Activated T-helper 1 cell treated with anti-CD3 and anti-CD28 coated beads, Interleukin-2, amount 50 U/mL, for 16 hours (primary cell): ENCODE results near the gene RRM2.
"Not testable (repeated sequence)": the region's sequence is repeated elsewhere in the genome, so short reads cannot be mapped to it uniquely, and the experiment has no call there.

Experiments used
- DNase-seq, 2 donors: peaks; one replicate each; pipeline ENCODE4 v3.0.0-alpha.2; 2020; ENCODE audit warnings: low read depth in 1 of 2, low spot score in 1 of 2

RRM2 gene

DNA sequence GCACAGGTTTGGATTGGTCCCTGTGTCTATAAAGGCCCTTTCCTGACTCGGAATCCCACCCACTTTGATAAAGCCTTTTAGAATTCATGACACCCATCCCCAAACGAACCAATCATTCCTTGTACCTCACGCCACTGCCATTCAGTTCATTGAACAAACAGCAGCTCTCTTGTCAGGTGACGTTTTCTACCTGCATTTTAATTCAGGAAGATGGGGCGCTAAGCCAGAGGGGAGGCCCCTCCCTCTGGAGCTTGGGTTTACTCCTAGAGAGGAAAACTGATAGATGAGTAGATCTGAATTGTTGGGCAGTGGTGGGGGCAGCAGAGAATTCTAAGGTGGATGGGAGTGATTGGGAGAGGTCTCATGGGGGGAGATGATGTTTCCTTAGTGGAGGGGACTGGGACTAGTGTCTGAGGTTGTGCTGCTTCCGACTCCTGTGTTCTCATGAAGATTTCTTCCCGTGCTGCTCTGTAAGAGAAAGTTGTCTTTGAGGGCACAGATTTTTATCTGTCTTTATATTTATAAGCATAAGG is 9.6 kb downstream of the RRM2 start:
- no peak for DNase-seq

- DNase-seq = no peak
Measured at GRCh38 chr2:10132596-10132995, 10.1 kb downstream of the RRM2 start.

DNA sequence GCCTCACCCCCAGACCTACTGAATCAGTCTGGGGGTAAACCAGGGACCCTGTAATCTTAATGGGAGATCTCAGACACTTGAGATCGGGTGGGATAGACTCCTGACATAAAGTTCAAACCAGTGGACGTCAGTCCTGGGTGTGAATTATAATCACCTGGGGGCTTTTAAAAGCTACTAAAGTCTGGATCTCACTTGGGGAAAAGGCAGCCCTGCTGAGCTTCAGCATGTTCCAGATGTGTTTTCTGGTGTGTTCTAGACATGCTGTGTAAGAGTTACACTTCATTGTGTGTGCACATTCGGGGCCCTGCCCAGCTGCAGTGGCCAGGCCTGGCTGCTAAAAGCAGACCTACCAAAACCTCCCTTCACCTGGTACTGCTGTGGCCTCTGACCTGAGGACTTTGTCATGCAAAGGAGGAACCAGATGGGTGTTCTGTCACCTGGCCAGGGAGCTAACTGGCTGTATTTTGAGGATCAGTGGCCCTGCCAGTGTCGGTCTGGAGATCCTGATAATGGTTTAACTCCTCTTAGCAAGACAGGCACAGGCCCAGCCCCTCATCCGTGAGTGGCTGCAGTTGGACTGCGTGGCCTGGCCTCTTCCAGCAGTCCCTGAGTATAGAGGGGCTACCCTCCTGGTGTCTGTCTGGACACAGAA is 10.6 kb downstream of the RRM2 start:
- no peak for DNase-seq

DNA sequence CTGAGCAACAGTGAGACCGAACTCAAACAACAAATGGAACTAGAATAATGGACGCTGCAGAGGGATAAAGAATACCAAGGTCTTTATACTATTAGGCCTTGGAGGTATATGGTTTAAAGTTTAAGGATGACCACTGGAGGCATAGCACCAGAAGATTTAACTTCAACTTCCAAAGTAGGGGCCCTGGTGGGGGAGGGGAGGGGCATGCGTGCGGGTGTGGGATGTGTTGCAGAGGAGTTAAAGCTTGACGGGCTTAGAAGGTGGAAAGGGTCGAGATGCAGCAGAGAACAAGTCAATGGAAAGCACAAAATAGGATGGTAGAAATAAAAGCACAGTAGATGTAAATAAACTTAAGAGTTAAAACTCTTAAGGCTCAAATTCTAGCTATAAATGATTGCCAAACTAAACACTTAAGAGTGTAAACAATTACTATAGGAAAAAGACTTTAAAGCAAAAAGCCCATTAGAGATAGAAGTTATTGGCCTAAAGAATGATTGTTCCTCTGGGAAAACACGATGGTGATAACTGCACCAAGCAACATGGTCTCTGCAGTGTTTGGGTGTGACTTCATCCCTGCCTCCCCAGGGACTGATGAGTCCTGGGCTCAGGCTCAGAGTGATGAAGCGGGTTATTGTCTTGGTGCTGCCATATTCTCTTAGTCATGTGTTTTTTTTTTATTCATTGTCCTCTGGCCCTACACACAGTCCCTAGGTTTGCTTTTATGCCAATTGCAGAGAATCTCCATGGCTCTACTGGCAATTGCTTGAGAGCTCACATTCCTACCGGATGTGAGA is 13.0 kb downstream of the RRM2 start:
- no peak for DNase-seq

GRCh38 chr2:10136101-10136934 is 13.8 kb downstream of the RRM2 start:
- DNase-seq = no peak

GRCh38 chr2:10137053-10137843 is 14.7 kb downstream of the RRM2 start:
- no peak for DNase-seq

DNA sequence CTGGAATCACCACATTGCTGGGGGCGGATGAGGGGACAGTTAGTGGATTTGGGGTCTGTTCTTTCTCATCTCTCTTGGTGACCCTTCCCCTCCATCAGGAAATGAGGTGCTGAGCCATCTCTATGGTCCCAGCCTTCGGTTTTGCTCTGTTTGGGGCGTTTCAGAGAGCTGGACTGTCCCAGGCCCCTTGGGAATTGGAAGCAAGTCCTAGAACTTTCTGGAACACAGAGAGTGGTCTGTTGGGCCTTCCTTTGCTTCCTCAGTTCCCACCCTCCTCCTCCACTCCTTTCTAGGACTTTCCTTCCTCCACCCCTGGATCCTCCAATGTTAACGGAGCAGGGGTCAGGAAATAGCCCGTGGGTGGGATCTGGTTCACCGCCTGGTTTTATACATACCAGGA is 17.0 kb downstream of the RRM2 start:
- no peak for DNase-seq

DNA sequence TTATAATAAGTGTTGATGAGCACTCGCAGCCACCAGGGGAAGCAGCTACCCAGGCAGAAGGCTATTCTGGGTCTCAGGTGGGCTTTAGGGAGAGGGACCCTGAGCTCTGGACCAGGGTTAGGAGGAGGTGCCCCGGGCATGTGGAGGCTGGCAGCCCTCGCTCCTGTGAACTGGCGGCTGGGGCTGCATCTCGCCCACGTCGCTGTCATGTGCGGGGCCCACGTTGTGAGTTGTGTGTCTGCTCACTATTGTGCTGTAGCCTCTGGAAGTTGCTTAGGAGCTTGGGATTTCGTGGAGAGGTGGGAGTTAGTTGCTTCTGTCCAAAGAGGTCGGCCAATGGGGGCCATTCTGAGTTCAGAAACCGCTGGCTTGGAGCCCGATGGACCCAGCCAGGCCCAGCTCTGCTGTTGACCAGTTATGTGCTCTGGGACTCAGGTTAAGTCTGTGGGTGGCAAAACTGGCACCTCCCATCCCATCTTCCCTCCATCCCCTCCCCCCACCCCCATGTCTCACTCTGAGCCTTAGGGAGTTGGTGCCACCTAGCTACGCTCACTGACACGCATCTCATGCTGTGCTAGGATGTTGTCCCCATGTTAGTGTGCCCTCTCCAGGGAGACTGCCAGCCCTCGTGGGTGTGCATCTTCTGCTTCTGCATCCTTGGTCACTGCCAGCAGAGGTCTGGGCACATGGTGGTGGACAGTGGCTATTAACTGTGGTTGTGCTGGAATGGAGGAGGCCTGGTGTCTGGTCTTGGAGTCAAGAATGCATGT is 18.5 kb downstream of the RRM2 start:
- no peak for DNase-seq

GRCh38 chr2:10141736-10142639 is 19.4 kb downstream of the RRM2 start:
- DNase-seq = peak in 1 of 2 donors; percentile 7

GRCh38 chr2:10142640-10142965 is 20.1 kb downstream of the RRM2 start:
- DNase-seq = no peak

GRCh38 chr2:10144771-10145518 is 22.4 kb downstream of the RRM2 start:
- no peak for DNase-seq

DNA sequence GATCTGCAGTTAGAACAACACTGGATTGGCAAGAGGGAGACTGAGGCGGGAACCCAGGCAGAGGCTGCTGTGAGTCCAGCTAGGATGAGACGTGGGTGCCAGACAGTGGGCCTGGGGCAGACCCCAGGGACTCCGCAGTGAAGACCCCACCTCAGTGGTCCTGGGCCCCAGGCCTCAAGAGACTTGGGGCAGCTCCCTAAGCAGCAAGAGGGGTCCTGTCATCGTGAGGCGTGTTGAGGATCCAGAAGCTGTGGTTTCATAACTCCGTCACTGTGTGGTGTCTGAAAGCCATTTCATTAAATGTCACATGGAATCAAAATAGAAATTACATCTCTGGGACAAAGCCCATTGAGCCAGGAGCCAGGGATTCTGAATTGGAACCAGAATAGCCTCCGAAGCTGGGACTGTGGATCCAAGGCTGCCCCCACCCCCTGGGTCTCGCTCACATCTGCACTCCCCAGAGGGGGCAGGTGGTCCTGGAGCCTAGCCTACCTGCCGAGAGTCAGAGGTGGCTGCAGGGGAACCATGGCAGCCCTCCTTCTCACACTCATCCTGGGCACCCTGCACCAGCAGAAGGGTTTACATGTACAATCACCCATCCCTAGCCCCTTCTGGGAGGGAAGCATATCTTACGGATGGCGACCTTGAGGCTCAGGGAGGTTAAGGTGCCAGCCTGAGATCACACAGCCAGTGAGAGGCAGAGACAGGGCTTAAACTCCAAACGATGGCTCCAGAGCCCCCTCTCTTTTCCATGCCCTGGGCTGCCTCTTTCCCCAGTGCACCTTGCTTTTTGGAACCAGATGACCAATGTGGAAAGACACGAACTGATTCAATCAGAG is 23.2 kb downstream of the RRM2 start:
- no peak for DNase-seq

GRCh38 chr2:10146366-10147005 is 23.9 kb downstream of the RRM2 start:
- no peak for DNase-seq

- not testable (repeated sequence) for DNase-seq
Measured at GRCh38 chr2:10147050-10147660, 24.6 kb downstream of the RRM2 start.

GRCh38 chr2:10148268-10148667 is 25.7 kb downstream of the RRM2 start:
- DNase-seq = no peak

DNA sequence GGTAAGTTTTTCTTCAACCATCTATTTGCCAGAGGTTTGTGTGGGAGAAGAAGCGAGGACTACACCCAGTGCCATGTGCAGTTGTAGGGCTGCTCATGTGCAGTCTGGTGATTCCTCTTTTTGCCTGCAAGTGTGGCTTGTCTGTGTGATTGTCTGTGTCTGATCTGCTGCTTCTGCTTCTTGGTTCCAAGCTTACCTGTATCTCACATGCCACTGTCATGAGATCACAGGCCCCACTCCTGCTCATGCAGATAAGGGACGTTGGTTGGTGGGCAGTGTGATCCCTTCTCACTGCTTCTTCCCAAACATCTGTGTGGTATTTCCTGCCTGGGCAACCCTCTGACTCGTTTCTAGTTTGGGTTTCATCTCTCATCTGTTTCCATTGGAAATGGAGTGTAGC is 27.1 kb downstream of the RRM2 start:
- no peak for DNase-seq

DNA sequence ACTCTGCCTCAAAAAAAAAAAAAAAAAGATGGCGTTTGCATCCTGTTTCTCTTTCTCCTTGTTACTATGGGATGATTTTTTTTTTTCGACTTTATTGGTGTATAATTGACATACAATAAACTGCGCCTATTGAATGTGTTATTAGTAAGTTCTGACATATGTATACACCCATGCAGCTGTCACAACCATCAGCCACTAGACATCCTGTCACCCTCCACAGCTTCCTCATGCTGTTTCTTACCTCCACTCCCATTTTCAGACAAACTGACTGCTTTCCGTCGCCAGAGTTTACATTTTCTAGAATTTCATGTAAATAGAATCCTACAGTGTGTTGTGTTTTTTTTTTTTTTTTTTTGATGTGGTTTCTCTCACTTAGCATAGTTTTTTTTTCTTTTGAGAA is 27.9 kb downstream of the RRM2 start:
- DNase-seq = no peak
